NCI-H748 (cell line): Measurements from ENCODE around the gene PIGN.
A peak's percentile ranks its signal among the peaks of the same experiment; 100 is the strongest.
"Not testable (repeated sequence)": the region's sequence is repeated elsewhere in the genome, so short reads cannot be mapped to it uniquely, and the experiment has no call there.

Experiments
- DNase-seq: peaks from one replicate; lab custom pipeline; 2025; ENCODE audit not compliant: unreplicated experiment; lab: John Stamatoyannopoulos, UW

Gene PIGN

GRCh38 chr18:62179213-62179612 is 7.6 kb downstream of the PIGN start:
- no peak for DNase-seq

DNA sequence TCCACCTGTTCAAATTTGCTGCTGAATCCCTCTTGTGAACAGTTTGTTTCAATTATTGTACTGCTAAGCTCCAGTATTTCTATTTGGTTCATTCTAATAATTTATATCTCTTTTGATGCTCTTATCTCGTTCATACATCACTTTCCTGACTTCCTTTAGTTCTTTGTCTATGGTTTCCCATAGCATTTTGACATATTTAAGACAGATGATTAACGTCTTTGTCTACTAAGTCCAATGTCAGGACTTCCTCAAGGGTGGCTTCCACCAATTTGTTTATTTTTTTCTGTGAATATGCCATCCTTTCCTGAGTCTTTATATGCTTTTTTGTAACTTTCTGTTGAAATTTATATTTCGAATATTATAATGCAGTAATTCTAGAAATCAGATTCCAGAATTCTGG is 9.6 kb downstream of the PIGN start:
- DNase-seq: no peak

DNA sequence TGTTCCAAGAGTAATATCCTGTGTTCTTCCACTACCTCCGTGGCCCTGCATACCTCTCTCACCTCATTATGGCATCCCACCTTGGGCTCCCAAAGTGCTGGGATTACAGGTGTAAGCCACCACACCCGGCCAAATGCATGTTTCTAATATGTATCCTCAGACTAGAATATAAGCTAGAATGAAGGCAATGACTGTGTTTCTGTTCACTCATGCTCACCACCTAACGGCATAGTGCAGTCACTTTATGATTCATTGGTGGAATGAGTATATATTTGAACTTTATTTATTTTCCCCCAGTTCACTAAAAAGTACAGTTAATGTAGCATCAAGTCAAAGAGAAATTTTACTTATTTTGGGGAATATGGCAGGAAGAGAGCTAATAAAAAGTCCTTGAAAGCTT is 11.3 kb downstream of the PIGN start:
- no peak for DNase-seq

DNA sequence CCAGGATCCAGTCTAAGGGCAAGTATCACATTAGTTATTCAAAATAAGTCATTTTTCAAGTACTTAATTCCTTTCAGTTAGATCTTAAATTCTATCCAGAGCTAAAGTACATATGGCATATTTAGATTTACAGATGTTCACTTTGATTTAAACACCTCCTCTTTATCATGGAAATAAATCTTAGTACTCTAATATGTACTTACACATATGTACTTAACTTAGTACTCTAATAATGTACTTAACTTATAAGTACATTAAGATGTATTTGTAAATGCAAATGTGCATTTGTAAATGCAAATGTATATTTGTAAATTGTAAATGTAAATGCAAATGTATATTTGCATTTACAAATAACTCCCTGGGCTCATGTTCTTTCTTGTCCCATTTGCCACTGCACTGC is 14.6 kb downstream of the PIGN start:
- no peak for DNase-seq

DNA sequence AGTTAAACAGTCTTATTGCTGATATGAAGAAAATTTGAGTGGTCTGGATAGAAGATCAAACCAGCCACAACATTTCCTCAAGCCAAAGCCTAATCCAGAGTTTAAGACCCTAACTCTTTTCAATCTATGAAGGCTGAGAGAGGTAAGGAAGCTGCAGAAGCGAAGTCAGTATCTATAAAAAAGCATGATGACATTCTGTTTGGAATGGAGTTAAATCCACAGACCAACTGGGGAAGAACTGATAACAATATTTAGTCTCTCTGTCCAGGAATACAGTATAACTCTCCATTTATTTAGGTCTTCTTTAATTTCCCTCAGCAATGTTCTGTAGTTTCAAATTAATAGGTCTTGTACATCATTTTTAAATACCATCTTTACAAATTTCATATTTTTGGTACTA is 16.0 kb downstream of the PIGN start:
- DNase-seq: no peak

DNA sequence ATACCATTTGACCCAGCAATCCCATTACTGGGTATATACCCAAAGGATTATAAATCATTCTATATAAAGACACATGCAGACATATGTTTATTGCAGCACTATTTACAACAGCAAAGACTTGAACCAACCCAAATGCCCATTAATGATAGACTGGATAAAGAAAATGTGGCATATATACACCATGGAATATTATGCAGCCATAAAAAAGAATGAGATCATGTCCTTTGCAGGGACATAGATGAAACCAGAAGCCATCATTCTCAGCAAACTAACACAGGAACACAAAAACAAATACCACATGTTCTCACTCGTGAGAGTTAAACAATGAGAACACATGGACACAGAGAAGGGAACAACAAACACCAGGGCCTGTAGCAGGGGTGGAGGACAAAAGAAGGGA is 20.3 kb downstream of the PIGN start:
- DNase-seq: not testable (repeated sequence)

- DNase-seq: no peak
Measured at GRCh38 chr18:62165583-62165982, 21.3 kb downstream of the PIGN start.

DNA sequence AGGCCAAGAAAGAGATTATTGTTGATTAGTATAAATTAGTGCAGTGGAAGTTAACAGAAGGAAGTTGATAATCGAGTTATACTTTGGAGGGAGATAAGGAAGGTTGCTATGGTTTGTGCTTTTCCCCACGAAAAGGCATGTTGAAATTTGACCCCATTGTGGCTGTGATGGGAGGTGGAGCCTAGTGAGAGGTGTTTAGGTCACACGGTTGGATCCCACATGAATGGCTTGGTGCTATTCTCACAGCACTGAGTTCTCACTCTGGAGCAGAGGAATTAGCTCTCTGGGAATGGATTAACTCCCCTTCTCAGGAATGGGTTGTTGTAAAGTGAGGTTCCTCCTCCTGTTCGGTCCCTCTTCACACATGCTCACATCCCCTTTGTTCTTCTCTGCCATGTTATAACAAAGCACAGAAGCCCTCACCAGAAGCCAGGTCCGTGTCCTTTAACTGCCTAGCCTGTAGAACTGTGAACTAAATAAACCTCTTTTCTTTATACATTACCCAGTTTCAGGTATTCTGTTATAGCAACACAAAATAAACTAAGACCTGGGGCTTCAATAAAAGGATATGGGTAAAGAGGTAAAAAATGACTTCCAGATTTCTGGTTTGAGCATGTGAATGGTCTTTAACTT is 21.9 kb downstream of the PIGN start:
- DNase-seq: no peak

DNA sequence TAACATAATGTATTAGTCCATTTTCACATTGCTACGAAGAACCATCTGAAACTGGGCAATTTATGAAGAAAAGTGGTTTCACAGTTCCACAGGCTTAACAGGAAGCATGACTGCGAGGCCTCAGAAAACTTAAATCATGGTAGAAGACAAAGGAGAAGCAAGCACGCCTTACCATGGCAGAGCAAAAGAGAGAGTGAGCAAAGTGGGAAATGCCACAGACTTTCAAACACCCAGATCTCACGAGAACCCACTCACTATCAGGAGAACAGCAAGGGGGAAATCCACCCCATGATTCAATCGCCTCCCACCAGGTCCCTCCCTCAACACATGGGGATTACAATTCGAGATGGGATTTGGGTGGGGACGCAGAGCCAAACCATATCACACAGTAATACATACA is 22.5 kb downstream of the PIGN start:
- no peak for DNase-seq

DNA sequence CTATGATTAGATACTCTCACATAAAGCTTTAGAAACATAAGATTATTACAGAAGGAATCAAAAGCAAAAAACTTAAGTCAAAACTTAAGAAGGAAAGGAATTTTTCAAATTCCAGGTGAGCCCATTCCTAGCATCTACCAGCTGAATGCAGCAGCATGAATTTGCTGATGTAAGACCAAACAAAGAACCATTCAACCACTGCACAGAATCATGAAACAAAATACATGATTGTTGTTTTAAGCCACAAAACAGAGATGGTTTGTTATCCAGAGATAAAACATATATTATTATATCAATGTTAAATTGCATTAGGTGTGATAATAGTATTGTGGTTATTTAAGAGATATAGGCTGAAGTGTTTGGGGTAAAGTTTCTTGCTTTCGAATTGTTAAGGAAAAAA is 29.0 kb downstream of the PIGN start:
- no peak for DNase-seq

- DNase-seq: no peak
Measured at GRCh38 chr18:62152844-62153243, 34.0 kb downstream of the PIGN start.

DNA sequence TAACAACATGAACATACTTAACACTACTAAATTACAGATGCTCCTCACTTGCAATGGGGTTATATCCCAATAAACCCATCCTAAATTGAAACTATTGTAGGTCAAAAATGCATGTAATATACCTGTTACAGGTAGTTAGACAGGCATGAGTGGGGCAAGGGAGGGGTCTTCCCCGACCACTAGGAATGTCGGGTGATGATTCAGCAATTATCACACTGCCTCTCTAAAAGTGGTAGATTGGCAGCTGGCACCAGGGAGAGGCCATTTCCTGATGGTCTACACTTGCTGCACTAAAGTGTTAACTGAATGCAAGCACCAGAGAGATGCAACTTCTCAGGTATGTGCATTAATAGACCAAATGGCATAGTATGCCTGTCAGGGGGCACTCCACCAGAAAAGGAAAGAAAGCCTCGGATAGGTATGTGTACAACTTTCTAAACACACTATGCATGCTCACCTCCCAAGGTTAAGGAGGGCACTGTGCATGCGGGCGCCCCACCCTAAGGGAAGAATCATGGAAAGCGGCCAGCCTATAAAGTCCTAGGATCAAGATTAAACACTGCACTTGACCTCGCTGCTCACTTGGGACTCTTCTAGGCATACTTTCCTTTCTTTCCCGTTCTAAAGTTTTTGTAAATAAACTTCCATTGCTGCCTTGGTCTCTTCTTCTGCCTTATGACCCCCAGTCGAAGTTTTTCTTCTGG is 35.6 kb downstream of the PIGN start:
- DNase-seq: no peak

DNA sequence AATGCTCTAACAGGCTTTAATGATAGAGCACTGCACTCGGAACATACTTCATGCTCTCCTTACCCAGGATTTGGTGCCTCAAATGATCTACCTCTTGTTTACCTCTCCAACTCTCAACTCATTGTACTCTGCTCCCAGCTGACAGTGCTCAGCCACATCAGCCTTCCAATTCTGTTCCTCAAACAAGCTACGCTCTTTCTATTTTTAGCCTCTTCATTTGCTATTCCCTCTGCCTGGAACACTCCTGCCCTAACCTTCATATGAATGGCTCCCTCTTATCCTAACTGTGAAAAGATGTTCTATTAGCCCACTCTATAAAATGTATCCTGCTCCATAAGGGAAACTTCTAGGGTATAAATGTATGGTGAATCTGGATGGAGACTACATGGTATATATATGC is 42.5 kb downstream of the PIGN start:
- DNase-seq: no peak

DNA sequence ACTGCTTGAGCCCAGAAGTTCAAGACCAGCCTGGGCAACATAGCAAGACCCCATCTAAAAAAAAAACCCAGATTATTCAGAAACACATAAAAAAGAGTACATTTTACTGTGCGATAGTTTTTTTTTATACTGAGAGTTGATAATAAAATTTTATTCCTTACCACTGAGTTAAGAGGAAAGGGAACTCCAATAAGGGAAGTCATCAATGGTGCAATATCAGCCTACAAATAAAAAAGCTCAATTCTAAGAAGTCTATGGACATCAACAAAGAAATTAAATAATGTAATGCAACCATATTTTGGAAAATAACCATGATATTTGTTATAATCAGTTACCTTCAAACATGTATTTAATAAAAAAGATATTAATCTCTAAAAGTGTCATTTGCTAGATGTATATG is 46.6 kb downstream of the PIGN start:
- DNase-seq: no peak

GRCh38 chr18:62138461-62139235 is 48.2 kb downstream of the PIGN start:
- DNase-seq: no peak

DNA sequence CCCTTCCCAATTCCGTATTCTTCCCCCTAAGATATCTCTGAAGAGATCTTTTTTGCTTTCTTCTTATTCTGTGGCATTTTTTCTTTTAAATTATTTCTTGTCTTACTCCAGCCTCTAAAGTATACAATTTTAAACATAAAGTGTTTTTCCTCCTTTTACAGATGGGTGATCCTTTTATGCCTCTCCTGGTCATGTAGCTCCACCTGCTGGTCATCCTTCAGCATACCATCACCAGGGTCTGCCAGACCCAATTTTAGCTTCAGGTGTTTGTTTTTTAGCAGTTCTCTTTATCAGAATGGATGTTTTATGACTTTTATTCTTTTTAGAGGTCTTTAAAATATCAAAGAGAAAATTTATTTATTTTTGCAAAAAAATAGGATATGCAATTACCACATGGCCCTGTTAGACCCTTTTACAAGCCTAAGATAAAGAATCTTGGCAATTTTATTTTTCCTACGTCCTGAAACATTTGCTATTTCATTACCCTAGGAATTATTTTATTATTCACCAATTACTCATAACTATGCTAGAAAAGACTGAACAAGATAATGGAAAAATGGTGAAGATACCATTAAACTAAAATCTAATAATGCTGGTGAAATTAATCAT is 55.5 kb downstream of the PIGN start:
- peak; percentile 67 for DNase-seq

- no peak for DNase-seq
Measured at GRCh38 chr18:62128157-62128556, 58.7 kb downstream of the PIGN start.

DNA sequence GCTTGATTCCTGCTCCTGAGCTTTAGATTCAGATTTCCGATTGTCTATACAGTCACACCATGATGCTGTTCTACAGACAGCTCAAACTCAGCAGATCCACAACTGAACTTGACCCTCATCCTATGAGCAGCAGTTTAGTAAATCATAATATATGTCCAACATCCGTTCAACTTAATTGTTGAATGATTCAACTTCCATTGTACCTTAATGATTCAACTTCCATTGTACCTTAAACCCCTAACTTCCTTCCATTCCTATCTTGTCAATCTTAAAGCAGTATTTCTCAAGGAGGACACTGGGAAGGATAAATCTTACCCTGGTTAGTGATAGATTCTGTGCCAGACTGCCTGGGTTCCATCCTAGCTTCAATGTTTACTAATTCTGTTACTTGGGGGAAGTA is 60.1 kb downstream of the PIGN start:
- no peak for DNase-seq

- DNase-seq: no peak
Measured at GRCh38 chr18:62125702-62126101, 61.2 kb downstream of the PIGN start.

- DNase-seq: no peak
Measured at GRCh38 chr18:62122330-62122729, 64.5 kb downstream of the PIGN start.

- no peak for DNase-seq
Measured at GRCh38 chr18:62119884-62120283, 67.0 kb downstream of the PIGN start.

DNA sequence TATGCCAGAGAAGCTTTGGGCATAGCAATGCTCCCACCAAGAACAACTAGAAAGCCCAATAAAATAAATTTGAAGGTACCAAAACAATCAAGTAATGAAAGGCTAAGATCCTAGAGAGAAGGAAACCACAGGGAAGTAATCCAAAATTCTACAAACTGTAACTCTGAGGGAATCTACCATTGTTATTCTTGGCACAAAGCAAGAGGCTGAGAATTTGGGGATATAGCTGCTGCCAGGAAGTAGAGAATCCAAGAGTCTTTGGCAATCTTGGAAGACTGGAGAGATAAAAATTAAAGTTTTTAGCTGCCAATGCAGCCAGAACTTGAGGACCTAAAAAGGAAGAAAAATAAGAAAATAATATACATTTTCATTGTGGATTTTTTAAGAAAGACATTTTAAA is 68.5 kb downstream of the PIGN start:
- no peak for DNase-seq
